ENCODE measurements around the gene DEPP1. TPM values are rescaled to one million over a fixed set of nuclear protein-coding genes. Genes with fewer than 3 reads are reported as not detected.

The DEPP1 gene
- total RNA-seq, 1 experiment from 2014 or later, result 3.8 TPM

GRCh38 chr10:45008524-45009161 is 30.0 kb upstream of the DEPP1 start:
- H3K4me2 ChIP-seq (ENCODE audit: low read length), result peak overlapping the region; percentile 33; the same call in 1 of the 2 replicates
- intact Hi-C loops (cut with micrococcal nuclease), result loop anchor here (2.0 to 10.0 kb wide), 5 partner anchors 226 to 1216 kb away; no protein-coding TSS in a partner anchor
- RAD21 ChIA-PET (ENCODE audit: low non-redundant PET in 1 of 2, low total read pairs in 2 of 2, uncharacterized antibody in 2 of 2, unreplicated experiment in 2 of 2), result no interaction called here
- peak; percentile 87 for DNase-seq (ENCODE audit: low read depth, low spot score)
- no peak overlapping the region for H3K9ac ChIP-seq (ENCODE audit: low read length)
- no peak overlapping the region for H2AFZ ChIP-seq (ENCODE audit: low read depth, low read length, poor library complexity, severe bottlenecking)
- ATAC-seq, result peak; percentile 98
- H3K36me3 ChIP-seq (ENCODE audit: control insufficient read depth in 1 of 2, insufficient read depth in 2 of 2, low read length in 2 of 2), result no peaks in the 10 kb centered on the region
- H3K79me2 ChIP-seq (ENCODE audit: insufficient read depth, low read length), result 0 out of 2 replicates have a peak, but pooled peaks cover under 1% of the 10 kb centered on the region
- TF ChIP-seq MAX (IDR thresholded peaks at IDR 0.05), result 0 out of 2 replicates have a peak, but pooled peaks have one; percentile 28
- TF ChIP-seq, protein P1, sequence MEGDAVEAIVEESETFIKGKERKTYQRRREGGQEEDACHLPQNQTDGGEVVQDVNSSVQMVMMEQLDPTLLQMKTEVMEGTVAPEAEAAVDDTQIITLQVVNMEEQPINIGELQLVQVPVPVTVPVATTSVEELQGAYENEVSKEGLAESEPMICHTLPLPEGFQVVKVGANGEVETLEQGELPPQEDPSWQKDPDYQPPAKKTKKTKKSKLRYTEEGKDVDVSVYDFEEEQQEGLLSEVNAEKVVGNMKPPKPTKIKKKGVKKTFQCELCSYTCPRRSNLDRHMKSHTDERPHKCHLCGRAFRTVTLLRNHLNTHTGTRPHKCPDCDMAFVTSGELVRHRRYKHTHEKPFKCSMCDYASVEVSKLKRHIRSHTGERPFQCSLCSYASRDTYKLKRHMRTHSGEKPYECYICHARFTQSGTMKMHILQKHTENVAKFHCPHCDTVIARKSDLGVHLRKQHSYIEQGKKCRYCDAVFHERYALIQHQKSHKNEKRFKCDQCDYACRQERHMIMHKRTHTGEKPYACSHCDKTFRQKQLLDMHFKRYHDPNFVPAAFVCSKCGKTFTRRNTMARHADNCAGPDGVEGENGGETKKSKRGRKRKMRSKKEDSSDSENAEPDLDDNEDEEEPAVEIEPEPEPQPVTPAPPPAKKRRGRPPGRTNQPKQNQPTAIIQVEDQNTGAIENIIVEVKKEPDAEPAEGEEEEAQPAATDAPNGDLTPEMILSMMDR (IDR thresholded peaks at IDR 0.05 in 2 of 3, conservative IDR thresholded peaks at IDR 0.05 in 1 of 3; ENCODE audit: borderline replicate concordance in 1 of 3, insufficient read depth in 1 of 3, low read depth in 2 of 3, low read length in 2 of 3), result peak; percentile 63 to 97 (median 85)
- TF ChIP-seq RAD21 (IDR thresholded peaks at IDR 0.05; ENCODE audit: low read depth), result peak; percentile 95
- TF ChIP-seq JUND (IDR thresholded peaks at IDR 0.05), result no peak
- TF ChIP-seq EZH2 (IDR thresholded peaks at IDR 0.05), result no peak
- 0 out of 2 replicates have a peak, but pooled peaks have one; percentile 65 for TF ChIP-seq CBX3 (IDR thresholded peaks at IDR 0.05; ENCODE audit: low read depth)
- CTCF ChIA-PET, result interaction anchor here (1.6 kb wide), 1 partner anchor 227 kb away, joined by 4 read pairs; no protein-coding TSS in a partner anchor
- no peaks in the 10 kb centered on the region for H3K9me2 ChIP-seq (ENCODE audit: insufficient read depth)
- H3K27me3 ChIP-seq (ENCODE audit: insufficient read depth, low read length), result no peaks in the 10 kb centered on the region
- H3K4me3 ChIP-seq (replicated peaks in 1 of 2; ENCODE audit: low read depth in 1 of 2, low read length in 2 of 2), result no peak overlapping the region
- POLR2A ChIA-PET, result no interaction called here
- no peaks in the 10 kb centered on the region for H4K20me1 ChIP-seq (ENCODE audit: insufficient read depth)
- H3K27ac ChIP-seq (ENCODE audit: low read depth, low read length), result no peak overlapping the region
- no TSS peak for BruUV-seq (replicated peaks)
- H3K9me3 ChIP-seq (ENCODE audit: control insufficient read depth in 1 of 2, insufficient read depth in 1 of 2, low read depth in 1 of 2, low read length in 2 of 2), result no peaks in the 10 kb centered on the region
- H3K4me1 ChIP-seq (ENCODE audit: control insufficient read depth in 1 of 2, insufficient read depth in 2 of 2, low read length in 2 of 2), result peaks cover 0 to 5% of the 10 kb centered on the region in 2 experiments; a peak in 2 of 4 replicates
